Parathyroid adenoma (tissue), 2 donors: ENCODE results near the gene HOXD8.

ENCODE experiments used
- H2AFZ ChIP-seq: fragments of 300-600 bp; sonication (generic); one replicate; pipeline ENCODE4 v1.7.0; 2017; ENCODE audit warnings: antibody characterized with exemption, mild to moderate bottlenecking
- H3K27ac ChIP-seq: fragments of 300-600 bp; sonication (generic); one replicate; pipeline ENCODE4 v1.7.0; 2017
- H3K27me3 ChIP-seq: fragments of 300-600 bp; sonication (generic); one replicate; pipeline ENCODE4 v1.7.0; 2017; ENCODE audit warnings: low read length; ENCODE audit not compliant: control insufficient read depth, insufficient read depth
- H3K36me3 ChIP-seq: fragments of 300-600 bp; sonication (generic); one replicate; pipeline ENCODE4 v1.7.0; 2017; ENCODE audit warnings: low read length; ENCODE audit not compliant: control insufficient read depth, insufficient read depth
- H3K4me1 ChIP-seq: fragments of 300-600 bp; sonication (generic); one replicate; pipeline ENCODE4 v1.7.0; 2017; ENCODE audit warnings: control low read depth
- H3K4me2 ChIP-seq: fragments of 300-600 bp; sonication (generic); one replicate; pipeline ENCODE4 v1.7.0; 2017; ENCODE audit warnings: low read length
- H3K4me3 ChIP-seq: fragments of 300-600 bp; sonication (generic); one replicate; pipeline ENCODE4 v1.7.0; 2017; ENCODE audit warnings: low read depth, low read length
- H3K79me2 ChIP-seq: fragments of 300-600 bp; sonication (generic); one replicate; pipeline ENCODE4 v1.7.0; 2017; ENCODE audit warnings: control low read depth
- H3K9ac ChIP-seq: fragments of 300-600 bp; sonication (generic); one replicate; pipeline ENCODE4 v1.7.0; 2017; ENCODE audit warnings: mild to moderate bottlenecking
- H3K9me3 ChIP-seq: fragments of 300-600 bp; sonication (generic); one replicate; pipeline ENCODE4 v1.7.0; 2017; ENCODE audit warnings: low read length; ENCODE audit not compliant: control insufficient read depth
- CTCF ChIP-seq: fragments of 300-600 bp; sonication (generic); IDR thresholded peaks from one replicate; pipeline ENCODE4 v1.7.0; 2017; ENCODE audit warnings: antibody characterized with exemption, mild to moderate bottlenecking
- donor health status: primary hyperparathyroidism.

Gene HOXD8

GRCh38 chr2:176094349-176094748 is 35.2 kb upstream of the HOXD8 start:
- no peak overlapping the region for H3K27ac ChIP-seq
- TF ChIP-seq CTCF = no peak

DNA sequence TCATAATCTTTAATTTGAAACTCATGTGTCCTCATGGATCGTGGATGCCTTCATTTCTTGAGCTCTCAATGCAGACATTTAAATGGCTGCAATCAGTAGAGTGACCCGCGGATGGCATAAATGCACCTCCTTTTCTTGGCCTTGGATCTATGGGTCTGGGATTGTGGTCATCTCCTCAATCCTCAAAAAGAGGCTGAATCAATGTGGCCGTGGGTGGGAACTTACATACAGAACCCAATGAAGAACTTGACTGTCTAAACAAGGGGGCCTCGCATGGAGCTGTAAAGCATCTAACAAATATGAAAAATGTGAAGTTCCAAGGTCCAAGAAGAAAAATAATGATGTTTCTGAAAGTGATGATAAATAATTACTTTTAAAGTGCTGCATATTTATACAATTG is 34.1 kb upstream of the HOXD8 start:
- H2AFZ ChIP-seq = no peak overlapping the region
- H3K27ac ChIP-seq = no peak overlapping the region
- no peaks in the 10 kb centered on the region for H3K4me1 ChIP-seq
- no peak overlapping the region for H3K4me3 ChIP-seq
- no peaks in the 10 kb centered on the region for H3K9me3 ChIP-seq
- H3K9ac ChIP-seq = no peak overlapping the region
- no peaks in the 10 kb centered on the region for H3K36me3 ChIP-seq
- H3K79me2 ChIP-seq = no peaks in the 10 kb centered on the region
- peaks cover 24% of the 10 kb centered on the region for H3K27me3 ChIP-seq
- no peak for TF ChIP-seq CTCF
- H3K4me2 ChIP-seq = no peak overlapping the region

More at GRCh38 chr2:176094349-176094748, 35.2 kb upstream of the HOXD8 start:
- H2AFZ ChIP-seq = no peak overlapping the region
- no peak overlapping the region for H3K4me2 ChIP-seq
- no peaks in the 10 kb centered on the region for H3K79me2 ChIP-seq
- H3K9me3 ChIP-seq = no peaks in the 10 kb centered on the region
- peaks cover 24% of the 10 kb centered on the region for H3K27me3 ChIP-seq
- no peak overlapping the region for H3K9ac ChIP-seq
- no peaks in the 10 kb centered on the region for H3K4me1 ChIP-seq
- no peaks in the 10 kb centered on the region for H3K36me3 ChIP-seq
- H3K4me3 ChIP-seq = no peak overlapping the region

DNA sequence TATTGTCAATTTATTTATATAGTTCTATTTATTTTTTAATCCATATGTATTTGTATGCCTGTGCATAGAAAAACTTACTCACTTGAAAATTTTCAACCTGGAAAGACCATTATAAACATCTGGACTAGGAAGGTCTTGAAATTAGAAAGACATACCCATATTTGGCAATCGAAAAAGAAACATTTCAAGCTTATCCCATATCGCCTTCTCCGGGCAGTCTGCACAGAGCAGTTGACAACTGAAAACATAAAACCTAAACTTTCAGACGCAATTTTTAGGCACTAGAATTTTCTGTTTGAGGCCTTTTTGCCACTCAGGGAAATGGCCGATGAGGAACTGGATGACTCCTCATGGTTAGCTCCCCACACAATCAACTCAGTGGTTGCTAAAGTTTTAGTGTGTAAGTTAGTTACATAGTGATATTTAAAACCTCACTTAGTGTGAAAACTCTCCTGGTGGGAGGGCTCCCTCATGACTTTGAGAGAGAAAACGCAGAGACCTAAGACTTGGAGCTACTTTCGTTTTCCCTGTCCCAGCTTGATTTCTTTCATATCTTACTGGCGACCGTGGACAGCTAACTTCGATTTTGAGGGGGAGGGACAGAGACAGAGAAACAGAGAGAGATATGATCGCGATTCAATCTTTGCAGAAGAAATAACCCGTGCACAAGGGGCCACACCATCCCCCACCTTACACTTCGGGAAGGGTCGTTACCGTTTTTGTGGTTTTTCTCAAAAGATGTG is 33.1 kb upstream of the HOXD8 start:
- H2AFZ ChIP-seq = no peak overlapping the region
- H3K27ac ChIP-seq = no peak overlapping the region
- H3K9me3 ChIP-seq = no peaks in the 10 kb centered on the region
- H3K9ac ChIP-seq = no peak overlapping the region
- no peak overlapping the region for H3K4me2 ChIP-seq
- H3K4me1 ChIP-seq = no peaks in the 10 kb centered on the region
- peaks cover 28% of the 10 kb centered on the region for H3K27me3 ChIP-seq
- H3K4me3 ChIP-seq = no peak overlapping the region
- H3K36me3 ChIP-seq = no peaks in the 10 kb centered on the region
- H3K79me2 ChIP-seq = no peaks in the 10 kb centered on the region
- TF ChIP-seq CTCF = no peak

GRCh38 chr2:176096986-176097819 is 32.3 kb upstream of the HOXD8 start:
- H3K27me3 ChIP-seq = peaks cover 28% of the 10 kb centered on the region
- peak overlapping the region; percentile 27 for H3K4me2 ChIP-seq
- no peaks in the 10 kb centered on the region for H3K36me3 ChIP-seq
- no peak overlapping the region for H3K9ac ChIP-seq
- H3K27ac ChIP-seq = no peak overlapping the region
- no peaks in the 10 kb centered on the region for H3K4me1 ChIP-seq
- no peaks in the 10 kb centered on the region for H3K79me2 ChIP-seq
- peak; percentile 81 for TF ChIP-seq CTCF
- no peak overlapping the region for H3K4me3 ChIP-seq
- peak overlapping the region; percentile 40 for H2AFZ ChIP-seq
- no peaks in the 10 kb centered on the region for H3K9me3 ChIP-seq
